ENCODE results near the gene WASL.
"Not testable (repeated sequence)": the region's sequence is repeated elsewhere in the genome, so short reads cannot be mapped to it uniquely, and the experiment has no call there.

Gene WASL

GRCh38 chr7:123639631-123640030 lies 109.2 kb downstream of the WASL start:
- Histone ChIP-seq H3K27me3 (ENCODE audit: control insufficient read depth in 1 of 2, insufficient read depth in 2 of 2, low read length in 2 of 2) (peaks cover 0 to 9% of the 10 kb centered on the region in 2 donors), H3K4me3 (ENCODE audit: low read depth in 1 of 2, low read length in 2 of 2) (no peak overlapping the region), H3K36me3 (ENCODE audit: control insufficient read depth in 1 of 2, insufficient read depth in 2 of 2, low read length in 2 of 2) (no peaks in the 10 kb centered on the region), H3K4me1 (ENCODE audit: control insufficient read depth in 1 of 2, insufficient read depth in 2 of 2, low read length in 2 of 2) (peaks cover 0 to 3% of the 10 kb centered on the region in 2 donors), H3K27ac (ENCODE audit: low read depth, low read length) (no peak overlapping the region), H3K9me3 (ENCODE audit: control insufficient read depth in 1 of 2, low read length in 2 of 2) (no peaks in the 10 kb centered on the region), H3K9ac (ENCODE audit: low read depth in 1 of 2, low read length in 2 of 2) (no peak overlapping the region)

GRCh38 chr7:123637878-123638277 lies 110.9 kb downstream of the WASL start:
- no peak overlapping the region for H3K9ac ChIP-seq (ENCODE audit: low read depth in 1 of 2, low read length in 2 of 2)
- no peak overlapping the region for H3K27ac ChIP-seq (ENCODE audit: low read depth, low read length)
- H3K4me3 ChIP-seq (ENCODE audit: low read depth in 1 of 2, low read length in 2 of 2): no peak overlapping the region
- H3K36me3 ChIP-seq (ENCODE audit: control insufficient read depth in 1 of 2, insufficient read depth in 2 of 2, low read length in 2 of 2): no peaks in the 10 kb centered on the region
- H3K9me3 ChIP-seq (ENCODE audit: control insufficient read depth in 1 of 2, low read length in 2 of 2): no peaks in the 10 kb centered on the region
- no peaks in the 10 kb centered on the region for H3K4me1 ChIP-seq (ENCODE audit: control insufficient read depth in 1 of 2, insufficient read depth in 2 of 2, low read length in 2 of 2)
- H3K27me3 ChIP-seq (ENCODE audit: control insufficient read depth in 1 of 2, insufficient read depth in 2 of 2, low read length in 2 of 2): peaks cover 0 to 4% of the 10 kb centered on the region in 2 donors

- no peak overlapping the region for H3K4me3 ChIP-seq (ENCODE audit: low read depth in 1 of 2, low read length in 2 of 2)
- no peaks in the 10 kb centered on the region for H3K36me3 ChIP-seq (ENCODE audit: control insufficient read depth in 1 of 2, insufficient read depth in 2 of 2, low read length in 2 of 2)
- H3K27me3 ChIP-seq (ENCODE audit: control insufficient read depth in 1 of 2, insufficient read depth in 2 of 2, low read length in 2 of 2): peaks cover 0 to 4% of the 10 kb centered on the region in 2 donors
- no peaks in the 10 kb centered on the region for H3K4me1 ChIP-seq (ENCODE audit: control insufficient read depth in 1 of 2, insufficient read depth in 2 of 2, low read length in 2 of 2)
- no peak overlapping the region for H3K9ac ChIP-seq (ENCODE audit: low read depth in 1 of 2, low read length in 2 of 2)
- no peaks in the 10 kb centered on the region for H3K9me3 ChIP-seq (ENCODE audit: control insufficient read depth in 1 of 2, low read length in 2 of 2)
- H3K27ac ChIP-seq (ENCODE audit: low read depth, low read length): no peak overlapping the region
These were observed 111.6 kb downstream of the WASL start for GRCh38 chr7:123637203-123637602.

- no peaks in the 10 kb centered on the region for H3K36me3 ChIP-seq (ENCODE audit: control insufficient read depth in 1 of 2, insufficient read depth in 2 of 2, low read length in 2 of 2)
- H3K27ac ChIP-seq (ENCODE audit: low read depth, low read length): no peak overlapping the region
- no peaks in the 10 kb centered on the region for H3K9me3 ChIP-seq (ENCODE audit: control insufficient read depth in 1 of 2, low read length in 2 of 2)
- H3K4me1 ChIP-seq (ENCODE audit: control insufficient read depth in 1 of 2, insufficient read depth in 2 of 2, low read length in 2 of 2): no peaks in the 10 kb centered on the region
- H3K4me3 ChIP-seq (ENCODE audit: low read depth in 1 of 2, low read length in 2 of 2): no peak overlapping the region
- H3K9ac ChIP-seq (ENCODE audit: low read depth in 1 of 2, low read length in 2 of 2): no peak overlapping the region
- peaks cover 0 to 4% of the 10 kb centered on the region in 2 donors for H3K27me3 ChIP-seq (ENCODE audit: control insufficient read depth in 1 of 2, insufficient read depth in 2 of 2, low read length in 2 of 2)
These were observed 113.0 kb downstream of the WASL start for GRCh38 chr7:123635551-123636359.

GRCh38 chr7:123634011-123634573 lies 114.7 kb downstream of the WASL start:
- H3K4me1 ChIP-seq (ENCODE audit: control insufficient read depth in 1 of 2, insufficient read depth in 2 of 2, low read length in 2 of 2): not testable (repeated sequence)

DNA sequence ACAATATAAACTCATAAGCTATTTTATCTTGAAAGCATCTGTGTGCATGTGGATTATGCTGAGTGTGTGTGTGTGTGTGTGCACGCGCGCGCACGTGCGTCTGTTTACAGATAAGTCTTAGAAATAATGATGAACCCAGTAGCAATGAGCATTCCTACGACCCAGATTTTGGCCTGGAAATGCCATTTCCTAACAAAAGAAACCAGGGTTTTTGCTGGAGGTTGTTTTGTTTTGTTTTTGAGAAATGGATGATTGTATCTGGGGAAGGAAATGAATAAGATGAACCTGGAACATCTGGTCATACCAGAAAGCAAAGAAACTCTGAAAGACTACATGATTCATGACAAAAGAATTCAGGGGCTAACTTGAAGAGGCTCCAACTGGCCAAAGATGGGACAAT lies 115.2 kb downstream of the WASL start:
- H3K27ac ChIP-seq (ENCODE audit: low read depth, low read length): no peak overlapping the region
- no peaks in the 10 kb centered on the region for H3K4me1 ChIP-seq (ENCODE audit: control insufficient read depth in 1 of 2, insufficient read depth in 2 of 2, low read length in 2 of 2)
- H3K9ac ChIP-seq (ENCODE audit: low read depth in 1 of 2, low read length in 2 of 2): no peak overlapping the region
- H3K4me3 ChIP-seq (ENCODE audit: low read depth in 1 of 2, low read length in 2 of 2): no peak overlapping the region
- H3K9me3 ChIP-seq (ENCODE audit: control insufficient read depth in 1 of 2, low read length in 2 of 2): no peaks in the 10 kb centered on the region
- no peaks in the 10 kb centered on the region for H3K36me3 ChIP-seq (ENCODE audit: control insufficient read depth in 1 of 2, insufficient read depth in 2 of 2, low read length in 2 of 2)
- no peaks in the 10 kb centered on the region for H3K27me3 ChIP-seq (ENCODE audit: control insufficient read depth in 1 of 2, insufficient read depth in 2 of 2, low read length in 2 of 2)

More at GRCh38 chr7:123634011-123634573, 114.7 kb downstream of the WASL start:
- H3K4me3 ChIP-seq (ENCODE audit: low read depth in 1 of 2, low read length in 2 of 2); H3K9me3 ChIP-seq (ENCODE audit: control insufficient read depth in 1 of 2, low read length in 2 of 2); H3K27me3 ChIP-seq (ENCODE audit: control insufficient read depth in 1 of 2, insufficient read depth in 2 of 2, low read length in 2 of 2); H3K9ac ChIP-seq (ENCODE audit: low read depth in 1 of 2, low read length in 2 of 2); H3K36me3 ChIP-seq (ENCODE audit: control insufficient read depth in 1 of 2, insufficient read depth in 2 of 2, low read length in 2 of 2); H3K27ac ChIP-seq (ENCODE audit: low read depth, low read length): not testable (repeated sequence)

DNA sequence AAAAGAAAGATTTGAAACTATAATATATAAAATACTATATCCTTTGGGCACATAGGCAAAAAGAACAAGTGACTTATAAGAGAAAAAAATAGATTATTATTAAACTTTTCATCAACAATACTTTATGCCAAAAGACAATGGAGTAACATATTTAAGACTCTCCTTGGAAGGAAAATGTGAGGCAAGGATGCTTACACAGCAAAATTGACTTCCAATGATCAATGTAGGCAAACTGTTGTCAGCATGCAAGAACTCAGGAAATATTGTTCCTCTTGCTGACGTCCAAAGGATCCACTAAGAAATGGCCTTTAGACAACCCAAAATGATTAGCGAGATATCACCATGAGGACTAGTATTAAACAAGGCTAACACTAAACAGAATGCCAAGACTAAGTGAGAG lies 116.0 kb downstream of the WASL start:
- H3K4me1 ChIP-seq (ENCODE audit: control insufficient read depth in 1 of 2, insufficient read depth in 2 of 2, low read length in 2 of 2): no peaks in the 10 kb centered on the region
- no peaks in the 10 kb centered on the region for H3K9me3 ChIP-seq (ENCODE audit: control insufficient read depth in 1 of 2, low read length in 2 of 2)
- H3K27me3 ChIP-seq (ENCODE audit: control insufficient read depth in 1 of 2, insufficient read depth in 2 of 2, low read length in 2 of 2): no peaks in the 10 kb centered on the region
- no peaks in the 10 kb centered on the region for H3K36me3 ChIP-seq (ENCODE audit: control insufficient read depth in 1 of 2, insufficient read depth in 2 of 2, low read length in 2 of 2)
- H3K9ac ChIP-seq (ENCODE audit: low read depth in 1 of 2, low read length in 2 of 2): no peak overlapping the region
- no peak overlapping the region for H3K4me3 ChIP-seq (ENCODE audit: low read depth in 1 of 2, low read length in 2 of 2)
- no peak overlapping the region for H3K27ac ChIP-seq (ENCODE audit: low read depth, low read length)

Measured in duodenal mucosa (tissue), 2 donors.